22Rv1 (cell line): Measurements from ENCODE around the gene RRP36.

Experiments used
- CTCF ChIP-seq: fragments of 450-650 bp; IDR thresholded peaks from 2 replicates; pipeline ENCODE4 v1.5.1; 2017; ENCODE audit warnings: mild to moderate bottlenecking
- ZFX ChIP-seq: fragments of 450-650 bp; IDR thresholded peaks from 2 replicates; pipeline ENCODE4 v1.6.1; 2017; ENCODE audit warnings: antibody characterized with exemption, borderline replicate concordance

DNA sequence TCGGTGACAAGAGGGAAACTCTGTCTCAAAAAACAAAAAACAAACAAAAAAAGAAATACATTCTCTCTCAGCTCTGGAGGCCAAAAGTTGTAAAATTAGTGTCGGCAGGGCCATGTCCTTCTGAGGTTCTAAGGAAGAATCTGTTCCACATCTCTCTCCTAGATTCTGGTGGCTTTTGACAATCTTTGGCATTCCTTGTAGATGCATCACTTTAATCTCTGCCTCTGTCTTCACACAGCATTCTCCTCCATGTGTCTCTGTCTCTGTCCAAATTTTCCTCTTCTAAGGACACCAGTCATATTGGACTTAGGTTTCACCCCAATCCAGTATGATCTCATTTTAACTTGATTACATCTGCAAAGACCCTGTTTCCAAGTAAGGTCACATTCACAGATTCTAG is 28.0 kb upstream of the RRP36 start:
- TF ChIP-seq CTCF (no peak), ZFX (no peak)
